Spleen (tissue), 11 donors: ENCODE data around the gene UTP11. TPM values are rescaled to one million over a fixed set of nuclear protein-coding genes. Genes with fewer than 3 reads are reported as not detected.
A peak's percentile ranks its signal among the peaks of the same experiment; 100 is the strongest.

Experiments used
- DNase-seq: peaks from one replicate; pipeline ENCODE4 v3.0.0-alpha.2; 2020
- H3K27ac ChIP-seq, 8 donors: fragments of 200-600 bp; sonication (generic) in 7 of 8; 1 replicate in 4 of 8; 2 replicates in 4 of 8; pipeline versions ENCODE4 v1.5.0 to v1.8.0; 2016 to 2021; ENCODE audit warnings: inconsistent platforms in 4 of 8, mild to moderate bottlenecking in 4 of 8, moderate library complexity in 1 of 8
- H3K27me3 ChIP-seq, 7 donors: fragments of 200-600 bp; sonication (generic) in 6 of 7; replicated peaks in 1 of 7; 1 replicate in 4 of 7; 2 replicates in 3 of 7; pipeline versions ENCODE4 v1.5.0 to v1.8.0; 2016 to 2021; ENCODE audit warnings: inconsistent platforms in 3 of 7, mild to moderate bottlenecking in 1 of 7
- H3K36me3 ChIP-seq, 6 donors: fragments of 200-600 bp; sonication (generic) in 5 of 6; 1 replicate in 4 of 6; 2 replicates in 2 of 6; pipeline versions ENCODE4 v1.5.0 to v1.8.0; 2016 to 2021; ENCODE audit warnings: inconsistent platforms in 2 of 6
- H3K4me1 ChIP-seq, 6 donors: fragments of 200-600 bp; sonication (generic) in 5 of 6; 1 replicate in 3 of 6; 2 replicates in 3 of 6; pipeline versions ENCODE4 v1.5.0 to v1.8.0; 2016 to 2021; ENCODE audit warnings: inconsistent platforms in 3 of 6
- H3K4me3 ChIP-seq, 8 donors: fragments of 200-600 bp; sonication (generic) in 7 of 8; 1 replicate in 4 of 8; 2 replicates in 4 of 8; pipeline versions ENCODE4 v1.5.0 to v1.8.0; 2016 to 2021; ENCODE audit warnings: inconsistent platforms in 4 of 8, mild to moderate bottlenecking in 4 of 8, moderate library complexity in 2 of 8
- H3K9me3 ChIP-seq, 8 donors: fragments of 200-600 bp; sonication (generic) in 7 of 8; 1 replicate in 4 of 8; 2 replicates in 4 of 8; pipeline versions ENCODE4 v1.5.0 to v1.8.0; 2016 to 2021; ENCODE audit warnings: inconsistent platforms in 4 of 8
- CTCF ChIP-seq, 11 experiments: fragments of 200-600 bp in 7 of 11; fragments of 450-650 bp in 4 of 11; sonication (generic) in 4 of 11; IDR thresholded peaks in 8 of 11; conservative IDR thresholded peaks in 3 of 11; 1 replicate in 7 of 11; 2 replicates in 4 of 11; pipeline versions ENCODE4 v1.4.0 to v1.8.0; 2016 to 2021; ENCODE audit warnings: antibody characterized with exemption in 11 of 11, inconsistent platforms in 4 of 11, mild to moderate bottlenecking in 1 of 11
- POLR2A ChIP-seq, 3 donors: fragments of 450-650 bp; IDR thresholded peaks; one replicate each; pipeline ENCODE4 v1.5.1; 2017; ENCODE audit warnings: antibody characterized with exemption in 3 of 3, mild to moderate bottlenecking in 1 of 3
- POLR2AphosphoS5 ChIP-seq, 3 donors: sonication (generic); formaldehyde crosslinking; IDR thresholded peaks; one replicate each; pipeline ENCODE4 v1.5.1; 2017; ENCODE audit warnings: antibody characterized with exemption in 3 of 3
- WGBS, 5 donors: extraction: QIAGEN DNeasy Blood & Tissue Kit in 3 of 5; methylation state at CpG; one replicate each; pipeline versions ENCODE4 v1.1.5 to v1.1.7; 2013 to 2018; 5-methylcytosine and 5-hydroxymethylcytosine counted together
- intact Hi-C: fragments of 100-400 bp; cut with DNase I; formaldehyde crosslinking; loops from one replicate; pipeline ENCODE4 v1.15.0; 2023; ENCODE audit warnings: low total_unique reads
- polyA plus RNA-seq, 3 donors: library from polyadenylated mRNA; stranded (reverse); fragments of 200-250 nt; gene quantifications; one replicate each; pipeline ENCODE4 v1.2.1, GENCODE V29; 2013
- total RNA-seq, 7 donors: library from RNA; depleted of rRNA in 3 of 7; stranded (reverse); fragments of >200 nt in 3 of 7; fragmentation: NEBNext Ultra II Directional in 4 of 7; extraction: Animal tissue kit (Norgen Biotek cat#: 25700) in 4 of 7; gene quantifications; one replicate each; pipeline versions ENCODE4 v1.1.0 to v1.2.1, GENCODE V29; 2016 to 2021
- donor health status: healthy with polysubstance abuse.
- donor health status: DM: no; HTN: no; CAD: no; lungs with moderate emphysema.
- donor health status: DM: no; HTN: no; CAD: no.
- donor health status: Bipolar disorder and iron deficiency.
- donor health status: healthy.
- donor health status: DM: no; HTN: no; CAD: no.
- donor health status: DM: yes; HTN: yes; CAD: no.

Gene UTP11
- total and polyA plus RNA-seq, 10 donors, result 12.5 to 51.4 (median 20.8) TPM

- peaks cover 3 to 54% (median 51%) of the 10 kb centered on the region in 6 donors for H3K36me3 ChIP-seq
- intact Hi-C loops, result no loop called here
- H3K4me1 ChIP-seq, result peaks cover 12 to 37% (median 24%) of the 10 kb centered on the region in 6 donors
- H3K9me3 ChIP-seq, result no peaks in the 10 kb centered on the region
- H3K27me3 ChIP-seq, result no peaks in the 10 kb centered on the region
- TF ChIP-seq POLR2A (IDR thresholded peaks at IDR 0.05), result no peak
- TF ChIP-seq POLR2AphosphoS5 (IDR thresholded peaks at IDR 0.05), result no peak
- no peak for TF ChIP-seq CTCF (IDR thresholded peaks at IDR 0.05 in 8 of 11, conservative IDR thresholded peaks at IDR 0.05 in 3 of 11)
- H3K4me3 ChIP-seq, result no peak overlapping the region
- no peak overlapping the region for H3K27ac ChIP-seq
- 43 to 76% (median 57%) methylated on average over 1 of the region's 1 CpG for WGBS, 5 donors
- no peak for DNase-seq
These were observed 24.9 kb upstream of the UTP11 start for GRCh38 chr1:37987679-37988078.

DNA sequence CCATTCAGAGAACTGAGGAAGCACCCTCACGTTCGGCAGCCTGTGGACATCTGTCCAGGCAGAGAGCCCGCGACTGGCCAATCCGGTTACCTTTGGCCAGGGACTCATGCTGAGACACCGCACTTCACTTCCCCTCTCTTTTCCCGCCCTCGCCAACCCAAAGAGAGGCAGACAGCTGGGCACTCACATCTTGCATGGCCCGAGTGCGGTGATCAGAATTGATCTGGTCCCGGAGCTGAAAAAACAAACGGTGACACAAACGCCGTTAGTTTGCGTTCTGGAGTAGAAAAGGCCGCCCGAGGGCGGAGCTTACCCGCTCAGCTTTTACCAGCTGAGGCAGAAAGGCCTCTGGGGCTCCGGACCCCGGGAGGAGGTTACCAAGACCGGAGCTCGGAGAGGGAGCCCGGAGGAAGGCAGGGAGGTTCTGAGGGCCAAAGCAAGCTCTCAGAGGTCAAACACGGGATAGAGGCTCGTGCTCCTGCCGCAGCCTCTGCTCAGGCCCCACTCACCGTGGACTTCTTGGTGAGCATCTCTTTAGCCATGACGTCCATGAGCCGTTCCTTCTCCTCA lies 23.1 kb upstream of the UTP11 start:
- 0 to 1% (median 0%) methylated on average over 26 to 30 of the region's 30 CpGs for WGBS, 5 donors
- H3K27me3 ChIP-seq, result no peaks in the 10 kb centered on the region
- peaks cover 12 to 37% (median 25%) of the 10 kb centered on the region in 6 donors for H3K4me1 ChIP-seq
- TF ChIP-seq POLR2A (IDR thresholded peaks at IDR 0.05) (no peak), POLR2AphosphoS5 (IDR thresholded peaks at IDR 0.05) (no peak), CTCF (IDR thresholded peaks at IDR 0.05 in 8 of 11, conservative IDR thresholded peaks at IDR 0.05 in 3 of 11) (no peak)
- intact Hi-C loops, result no loop called here
- peak overlapping the region; percentile 63 to 89 (median 77) for H3K27ac ChIP-seq
- H3K4me3 ChIP-seq, result peak overlapping the region; percentile 69 to 97 (median 95)
- no peaks in the 10 kb centered on the region for H3K9me3 ChIP-seq
- H3K36me3 ChIP-seq, result peaks cover 3 to 36% (median 33%) of the 10 kb centered on the region in 6 donors
- peak; percentile 89 for DNase-seq

- intact Hi-C loops, result no loop called here
- 49 to 67% (median 65%) methylated on average over 11 of the region's 11 CpGs for WGBS, 5 donors
- Histone ChIP-seq H3K27me3 (peaks cover 0 to 5% (median 0%) of the 10 kb centered on the region in 7 donors), H3K27ac (peak overlapping the region; percentile 35 to 91 (median 82)), H3K36me3 (peaks cover 0 to 22% (median 0%) of the 10 kb centered on the region in 6 donors), H3K9me3 (no peaks in the 10 kb centered on the region), H3K4me3 (peak overlapping the region in 6 of 8 donors; percentile 37 to 72 (median 44)), H3K4me1 (peaks cover 22 to 64% (median 57%) of the 10 kb centered on the region in 6 donors)
- DNase-seq, result no peak
- no peak for TF ChIP-seq POLR2A (IDR thresholded peaks at IDR 0.05)
- peak in 1 of 3 donors; percentile 10 for TF ChIP-seq POLR2AphosphoS5 (IDR thresholded peaks at IDR 0.05)
- TF ChIP-seq CTCF (IDR thresholded peaks at IDR 0.05 in 8 of 11, conservative IDR thresholded peaks at IDR 0.05 in 3 of 11), result no peak
These were observed 17.5 kb upstream of the UTP11 start for GRCh38 chr1:37994886-37995566.

DNA sequence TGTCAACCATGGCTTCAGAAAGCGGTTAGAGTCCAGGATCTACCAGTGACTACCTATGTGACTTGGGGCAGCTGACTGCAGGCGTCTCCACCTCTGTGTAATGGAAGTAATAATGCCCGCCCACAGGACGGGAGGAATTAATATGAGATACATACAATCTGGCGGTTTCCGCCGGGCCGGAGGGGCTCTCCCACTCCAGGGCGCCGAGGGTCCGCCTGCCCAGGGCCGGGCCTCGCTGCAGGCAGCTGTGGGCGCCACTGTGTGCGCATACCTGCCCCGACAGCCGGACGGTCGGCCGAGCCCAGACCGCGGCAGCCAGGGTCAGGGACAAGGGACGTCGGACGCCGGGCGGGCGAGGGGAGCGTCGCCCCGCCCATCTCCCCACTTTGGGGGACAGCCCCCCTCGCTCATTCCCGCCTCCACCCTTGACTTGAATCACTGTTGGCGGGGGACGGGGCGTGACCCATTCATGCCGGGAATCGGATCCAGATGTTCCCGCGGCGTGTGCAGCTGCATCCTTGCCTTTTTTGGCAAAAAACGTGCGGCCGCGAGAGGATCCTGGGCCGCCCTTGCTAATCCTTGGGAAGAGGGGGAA lies 16.7 kb upstream of the UTP11 start:
- H3K4me1 ChIP-seq, result peaks cover 28 to 66% (median 59%) of the 10 kb centered on the region in 6 donors
- no peaks in the 10 kb centered on the region for H3K9me3 ChIP-seq
- peak; percentile 87 for DNase-seq
- intact Hi-C loops, result no loop called here
- 20 to 49% (median 35%) methylated on average over 20 to 46 of the region's 46 CpGs for WGBS, 5 donors
- H3K4me3 ChIP-seq, result peak overlapping the region; percentile 24 to 72 (median 38)
- peak; percentile 73 to 76 (median 74) for TF ChIP-seq POLR2AphosphoS5 (IDR thresholded peaks at IDR 0.05)
- no peak for TF ChIP-seq POLR2A (IDR thresholded peaks at IDR 0.05)
- peaks cover 0 to 22% (median 0%) of the 10 kb centered on the region in 6 donors for H3K36me3 ChIP-seq
- peak overlapping the region; percentile 66 to 91 (median 82) for H3K27ac ChIP-seq
- H3K27me3 ChIP-seq, result peaks cover 0 to 5% (median 0%) of the 10 kb centered on the region in 7 donors
